Endodermal cell (in vitro differentiated cells): ENCODE results near the gene PGGT1B. TPM values are rescaled to one million over a fixed set of nuclear protein-coding genes. Genes with fewer than 3 reads are reported as not detected.

Source experiments
- DNase-seq: peaks from one replicate; pipeline ENCODE4 v3.0.0-alpha.2; 2017
- H3K27ac ChIP-seq: 2 replicates; pipeline ENCODE4 v1.5.1; 2013; ENCODE audit warnings: mild to moderate bottlenecking, low read depth, low read length, moderate library complexity
- H3K27me3 ChIP-seq: 2 replicates; pipeline ENCODE4 v1.6.1; 2013; ENCODE audit warnings: mild to moderate bottlenecking, low read length, moderate library complexity; ENCODE audit not compliant: insufficient read depth, control insufficient read depth, poor library complexity, severe bottlenecking
- H3K36me3 ChIP-seq: 2 replicates; pipeline ENCODE4 v1.7.0; 2013; ENCODE audit warnings: mild to moderate bottlenecking, low read length, moderate library complexity; ENCODE audit not compliant: control insufficient read depth, insufficient read depth
- H3K4me1 ChIP-seq: one replicate; pipeline ENCODE4 v1.7.0; 2013; ENCODE audit warnings: low read length; ENCODE audit not compliant: control insufficient read depth, insufficient read depth
- H3K4me3 ChIP-seq: 2 replicates; pipeline ENCODE4 v1.5.1; 2013; ENCODE audit warnings: mild to moderate bottlenecking, low read length, moderate library complexity
- H3K9ac ChIP-seq: 2 replicates; pipeline ENCODE4 v1.6.1; 2013; ENCODE audit warnings: mild to moderate bottlenecking, low read length, moderate library complexity; ENCODE audit not compliant: poor library complexity, severe bottlenecking; ENCODE audit errors: extremely low read depth
- H3K9me3 ChIP-seq: 2 replicates; pipeline ENCODE4 v1.6.1; 2013; ENCODE audit warnings: mild to moderate bottlenecking, low read length, moderate library complexity; ENCODE audit not compliant: control insufficient read depth
- H3K27ac Mint-ChIP-seq: 2 replicates; pipeline ENCODE4 v1.8.0; 2020; ENCODE audit warnings: mixed read lengths
- H3K27me3 Mint-ChIP-seq: 2 replicates; pipeline ENCODE4 v1.8.0; 2021; ENCODE audit warnings: mild to moderate bottlenecking, mixed read lengths; ENCODE audit not compliant: insufficient read depth
- H3K36me3 Mint-ChIP-seq: 2 replicates; pipeline ENCODE4 v1.8.0; 2020; ENCODE audit warnings: low read depth, mixed read lengths
- H3K4me1 Mint-ChIP-seq: 2 replicates; pipeline ENCODE4 v1.8.0; 2020; ENCODE audit warnings: mixed read lengths
- H3K4me3 Mint-ChIP-seq: 2 replicates; pipeline ENCODE4 v1.8.0; 2020; ENCODE audit warnings: mild to moderate bottlenecking, moderate library complexity, mixed read lengths
- H3K9me3 Mint-ChIP-seq: 2 replicates; pipeline ENCODE4 v1.8.0; 2020; ENCODE audit warnings: mild to moderate bottlenecking, mixed read lengths
- WGBS, 2 experiments: methylation state at CpG; one replicate each; pipeline versions ENCODE4 v1.1.5 to v1.1.7; 2013; ENCODE audit warnings: missing lambda C conversion rate in 2 of 2, mixed read lengths in 1 of 2; ENCODE audit not compliant: insufficient coverage in 1 of 2, insufficient read length in 1 of 2; 5-methylcytosine and 5-hydroxymethylcytosine counted together
- total RNA-seq, 2 donors: library from RNA; stranded (reverse); fragmentation: NEBNext Ultra II Directional in 1 of 2; extraction: Animal tissue kit (Norgen Biotek cat#: 25700) in 1 of 2; gene quantifications; 2 replicates in 1 of 2; 3 replicates in 1 of 2; pipeline ENCODE4 v1.2.1, GENCODE V29; 2021
- TF ChIP-seq, protein P1 (sequence below): fragments of 200-600 bp; sonication (generic); conservative IDR thresholded peaks from 2 replicates; pipeline ENCODE4 v1.5.0; 2021; ENCODE audit warnings: antibody characterized with exemption, mild to moderate bottlenecking

The PGGT1B gene
- total RNA-seq, 2 donors from 2014 or later = 43.7 to 44.9 TPM

DNA sequence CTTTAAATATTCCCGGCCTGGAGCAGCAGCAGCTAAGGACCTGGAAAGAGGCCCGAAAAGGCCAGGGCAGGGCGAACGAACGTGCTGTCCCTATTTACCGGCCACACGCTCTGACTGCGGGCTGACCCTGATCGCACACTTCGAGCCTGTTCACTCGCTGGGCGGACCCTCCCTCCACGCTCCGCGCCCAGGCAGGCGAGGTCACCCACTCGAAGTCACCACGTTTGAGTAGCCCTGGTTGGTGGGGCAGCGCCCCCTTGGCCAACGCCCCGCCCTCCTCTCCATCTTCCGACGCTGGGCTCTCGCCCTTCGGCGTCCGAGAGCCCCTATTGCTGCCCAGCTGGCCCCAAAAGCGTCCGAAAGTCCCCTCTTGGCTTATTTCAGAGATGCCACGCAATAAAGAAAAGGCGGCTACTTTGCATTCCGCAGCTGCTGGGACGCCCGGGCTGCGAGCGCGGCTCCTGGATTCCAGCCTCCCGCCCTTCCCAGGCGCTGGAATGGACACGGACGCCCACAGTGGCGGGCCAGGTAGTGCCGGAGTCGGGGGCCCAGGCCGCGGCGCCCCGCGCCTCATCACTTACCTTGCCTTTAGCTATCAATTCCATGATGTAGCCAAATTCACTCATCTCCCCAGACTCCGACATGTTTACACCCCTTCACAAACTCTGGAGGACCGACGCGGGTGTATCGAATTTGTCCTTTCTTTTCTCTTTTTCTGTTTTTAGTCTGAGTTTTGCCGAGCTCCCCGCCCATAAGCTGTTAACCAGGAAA, 83.1 kb downstream of the PGGT1B start:
- H3K4me1 Mint-ChIP-seq = no peaks in the 10 kb centered on the region
- H3K36me3 Mint-ChIP-seq = no peaks in the 10 kb centered on the region
- no peaks in the 10 kb centered on the region for H3K9me3 Mint-ChIP-seq
- H3K27me3 ChIP-seq = peaks cover 63% of the 10 kb centered on the region
- peaks cover 71% of the 10 kb centered on the region for H3K27me3 Mint-ChIP-seq
- no peaks in the 10 kb centered on the region for H3K4me1 ChIP-seq
- no peak overlapping the region for H3K27ac ChIP-seq
- H3K4me3 Mint-ChIP-seq = peak overlapping the region; percentile 60
- WGBS, 2 experiments = 4 to 6% methylated on average over 29 to 56 of the region's 56 CpGs
- TF ChIP-seq, protein P1, sequence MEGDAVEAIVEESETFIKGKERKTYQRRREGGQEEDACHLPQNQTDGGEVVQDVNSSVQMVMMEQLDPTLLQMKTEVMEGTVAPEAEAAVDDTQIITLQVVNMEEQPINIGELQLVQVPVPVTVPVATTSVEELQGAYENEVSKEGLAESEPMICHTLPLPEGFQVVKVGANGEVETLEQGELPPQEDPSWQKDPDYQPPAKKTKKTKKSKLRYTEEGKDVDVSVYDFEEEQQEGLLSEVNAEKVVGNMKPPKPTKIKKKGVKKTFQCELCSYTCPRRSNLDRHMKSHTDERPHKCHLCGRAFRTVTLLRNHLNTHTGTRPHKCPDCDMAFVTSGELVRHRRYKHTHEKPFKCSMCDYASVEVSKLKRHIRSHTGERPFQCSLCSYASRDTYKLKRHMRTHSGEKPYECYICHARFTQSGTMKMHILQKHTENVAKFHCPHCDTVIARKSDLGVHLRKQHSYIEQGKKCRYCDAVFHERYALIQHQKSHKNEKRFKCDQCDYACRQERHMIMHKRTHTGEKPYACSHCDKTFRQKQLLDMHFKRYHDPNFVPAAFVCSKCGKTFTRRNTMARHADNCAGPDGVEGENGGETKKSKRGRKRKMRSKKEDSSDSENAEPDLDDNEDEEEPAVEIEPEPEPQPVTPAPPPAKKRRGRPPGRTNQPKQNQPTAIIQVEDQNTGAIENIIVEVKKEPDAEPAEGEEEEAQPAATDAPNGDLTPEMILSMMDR = no peak
- H3K4me3 ChIP-seq = peak overlapping the region; percentile 83
- H3K36me3 ChIP-seq = no peaks in the 10 kb centered on the region
- DNase-seq = peak; percentile 80
- no peaks in the 10 kb centered on the region for H3K9me3 ChIP-seq
- H3K27ac Mint-ChIP-seq = no peak overlapping the region
- no peak overlapping the region for H3K9ac ChIP-seq

DNA sequence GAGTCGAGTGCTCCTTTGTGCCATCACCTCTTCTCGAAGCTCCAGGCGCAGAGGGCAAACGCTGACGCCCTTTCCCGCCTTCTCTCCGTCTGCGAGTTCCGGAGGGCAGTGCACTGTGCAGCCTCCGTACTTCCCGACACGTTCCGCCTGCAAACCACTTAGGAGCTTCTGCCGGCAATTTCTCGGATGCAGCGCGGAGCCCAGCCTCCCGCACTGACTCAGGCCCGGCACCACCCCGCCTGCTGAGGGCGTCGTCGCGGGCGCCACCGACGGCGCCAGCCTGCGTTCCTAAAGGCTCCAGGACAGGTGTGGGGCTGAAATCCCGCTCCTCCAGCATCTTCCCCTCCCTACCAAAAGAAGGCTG, 83.7 kb downstream of the PGGT1B start:
- Histone ChIP-seq H3K9me3 (no peaks in the 10 kb centered on the region), H3K4me3 (peak overlapping the region; percentile 83), H3K4me1 (no peaks in the 10 kb centered on the region), H3K27ac (no peak overlapping the region), H3K9ac (no peak overlapping the region), H3K36me3 (no peaks in the 10 kb centered on the region), H3K27me3 (peaks cover 63% of the 10 kb centered on the region)
- H3K27me3 Mint-ChIP-seq = peaks cover 70% of the 10 kb centered on the region
- DNase-seq = no peak
- H3K9me3 Mint-ChIP-seq = no peaks in the 10 kb centered on the region
- no peaks in the 10 kb centered on the region for H3K36me3 Mint-ChIP-seq
- 48 to 72% methylated on average over 14 to 30 of the region's 30 CpGs for WGBS, 2 experiments
- H3K27ac Mint-ChIP-seq = no peak overlapping the region
- TF ChIP-seq, protein P1 = no peak
- H3K4me1 Mint-ChIP-seq = no peaks in the 10 kb centered on the region
- peak overlapping the region; percentile 60 for H3K4me3 Mint-ChIP-seq

DNA sequence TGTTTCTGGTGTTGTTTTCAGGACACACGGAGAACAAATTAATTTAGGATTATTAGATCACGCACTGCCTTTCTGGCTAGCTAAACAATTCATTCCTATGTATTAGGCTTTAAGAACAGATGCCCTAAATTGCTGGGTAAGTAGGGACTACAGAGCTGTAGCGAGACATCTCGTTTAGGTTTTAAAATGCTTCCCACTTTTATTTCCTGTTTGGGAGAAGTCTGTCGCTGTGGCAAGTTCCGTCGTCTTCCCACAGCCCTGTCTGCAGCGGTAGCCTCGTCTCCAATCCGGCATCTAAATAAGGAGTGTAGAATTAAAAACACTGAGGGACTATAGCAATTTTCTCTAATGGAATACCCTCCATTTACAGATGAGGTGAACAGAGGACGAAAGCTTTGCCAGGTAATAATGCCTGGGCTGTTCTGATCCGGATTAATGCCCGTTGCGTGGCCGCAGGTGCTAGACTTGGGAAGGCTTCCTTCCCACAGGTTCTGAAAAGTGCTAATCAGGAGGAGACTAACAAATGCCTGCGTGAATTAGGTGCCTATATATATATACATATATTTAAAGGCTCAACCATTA, 91.7 kb downstream of the PGGT1B start:
- H3K4me1 ChIP-seq = no peaks in the 10 kb centered on the region
- H3K4me3 ChIP-seq = peak overlapping the region; percentile 73
- Mint-ChIP-seq H3K4me3 (peak overlapping the region; percentile 80), H3K9me3 (peaks cover 22% of the 10 kb centered on the region), H3K36me3 (peaks cover 23% of the 10 kb centered on the region), H3K27ac (peak overlapping the region; percentile 74), H3K4me1 (peaks cover 15% of the 10 kb centered on the region), H3K27me3 (peaks cover 27% of the 10 kb centered on the region)
- DNase-seq = peak; percentile 64
- peak overlapping the region; percentile 29 for H3K9ac ChIP-seq
- H3K27me3 ChIP-seq = peaks cover 22% of the 10 kb centered on the region
- H3K36me3 ChIP-seq = no peaks in the 10 kb centered on the region
- H3K27ac ChIP-seq = no peak overlapping the region
- TF ChIP-seq, protein P1 = no peak
- H3K9me3 ChIP-seq = peaks cover 23% of the 10 kb centered on the region
- WGBS, 2 experiments = 8 to 20% methylated on average over 2 to 15 of the region's 16 CpGs
